ENCODE results near the gene UFC1.

DNA sequence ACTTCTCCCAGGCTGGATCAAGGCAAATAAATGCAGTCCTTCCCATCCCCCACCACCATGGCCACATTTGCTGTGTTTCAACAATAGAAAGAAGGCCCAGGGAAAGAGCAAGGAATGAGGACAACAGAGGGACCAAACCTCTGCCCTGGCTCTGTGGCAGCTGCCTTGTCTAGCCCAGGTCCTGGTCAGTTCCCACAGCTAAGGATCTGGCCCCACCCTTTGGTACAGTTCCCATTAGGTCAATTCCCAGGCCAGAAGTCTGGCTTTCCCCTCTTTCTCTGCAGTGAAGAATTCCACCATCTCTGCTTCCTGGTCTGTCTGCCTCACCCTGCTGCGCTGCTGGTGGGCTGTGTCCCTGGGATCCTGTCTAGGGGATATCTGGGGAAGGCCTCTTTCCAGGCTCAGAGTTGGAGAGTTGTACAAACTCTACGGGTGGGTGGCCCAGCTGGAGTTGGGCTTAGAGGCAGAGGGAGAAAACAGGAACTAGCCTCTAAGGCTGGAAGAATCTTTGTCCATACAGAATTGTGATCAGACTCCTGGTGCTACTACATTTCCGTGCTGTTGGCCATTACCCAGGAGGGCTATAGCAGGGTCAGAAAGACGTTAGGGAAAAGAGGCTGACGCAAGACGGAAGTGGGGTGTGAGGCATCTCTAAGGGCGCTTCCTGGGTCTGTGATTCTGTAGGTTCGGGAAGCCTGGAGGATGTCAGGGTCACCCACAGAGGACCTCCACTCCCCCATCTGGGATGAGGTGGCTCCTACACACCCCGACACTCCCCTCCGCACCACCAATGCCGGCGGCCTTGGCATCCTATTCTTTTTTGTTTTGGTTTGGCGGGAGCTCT lies 47.4 kb downstream of the UFC1 start:
- TF ChIP-seq, protein P1, sequence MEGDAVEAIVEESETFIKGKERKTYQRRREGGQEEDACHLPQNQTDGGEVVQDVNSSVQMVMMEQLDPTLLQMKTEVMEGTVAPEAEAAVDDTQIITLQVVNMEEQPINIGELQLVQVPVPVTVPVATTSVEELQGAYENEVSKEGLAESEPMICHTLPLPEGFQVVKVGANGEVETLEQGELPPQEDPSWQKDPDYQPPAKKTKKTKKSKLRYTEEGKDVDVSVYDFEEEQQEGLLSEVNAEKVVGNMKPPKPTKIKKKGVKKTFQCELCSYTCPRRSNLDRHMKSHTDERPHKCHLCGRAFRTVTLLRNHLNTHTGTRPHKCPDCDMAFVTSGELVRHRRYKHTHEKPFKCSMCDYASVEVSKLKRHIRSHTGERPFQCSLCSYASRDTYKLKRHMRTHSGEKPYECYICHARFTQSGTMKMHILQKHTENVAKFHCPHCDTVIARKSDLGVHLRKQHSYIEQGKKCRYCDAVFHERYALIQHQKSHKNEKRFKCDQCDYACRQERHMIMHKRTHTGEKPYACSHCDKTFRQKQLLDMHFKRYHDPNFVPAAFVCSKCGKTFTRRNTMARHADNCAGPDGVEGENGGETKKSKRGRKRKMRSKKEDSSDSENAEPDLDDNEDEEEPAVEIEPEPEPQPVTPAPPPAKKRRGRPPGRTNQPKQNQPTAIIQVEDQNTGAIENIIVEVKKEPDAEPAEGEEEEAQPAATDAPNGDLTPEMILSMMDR (IDR thresholded peaks at IDR 0.05): no peak
- no peak for TF ChIP-seq EP300 (IDR thresholded peaks at IDR 0.05; ENCODE audit: low read depth)
